OCI-LY1 (cell line): ENCODE results near the gene CCNL2.
"Not testable (repeated sequence)": the region's sequence is repeated elsewhere in the genome, so short reads cannot be mapped to it uniquely, and the experiment has no call there.

Source experiments
- EZH2 ChIP-seq: fragments of 200-600 bp; sonication (generic), shearing (Covaris generic); IDR thresholded peaks from 2 replicates; pipeline ENCODE4 v1.8.0; 2017; ENCODE audit warnings: borderline replicate concordance, mixed run types, mild to moderate bottlenecking, antibody characterized with exemption, low read length, moderate library complexity, mixed read lengths
- TF ChIP-seq, protein P1 (sequence below): fragments of 200-600 bp; sonication (generic), shearing (Covaris generic); IDR thresholded peaks from 2 replicates; pipeline ENCODE4 v1.5.1; 2017; ENCODE audit warnings: mild to moderate bottlenecking, antibody characterized with exemption, low read length, moderate library complexity, mixed read lengths

DNA sequence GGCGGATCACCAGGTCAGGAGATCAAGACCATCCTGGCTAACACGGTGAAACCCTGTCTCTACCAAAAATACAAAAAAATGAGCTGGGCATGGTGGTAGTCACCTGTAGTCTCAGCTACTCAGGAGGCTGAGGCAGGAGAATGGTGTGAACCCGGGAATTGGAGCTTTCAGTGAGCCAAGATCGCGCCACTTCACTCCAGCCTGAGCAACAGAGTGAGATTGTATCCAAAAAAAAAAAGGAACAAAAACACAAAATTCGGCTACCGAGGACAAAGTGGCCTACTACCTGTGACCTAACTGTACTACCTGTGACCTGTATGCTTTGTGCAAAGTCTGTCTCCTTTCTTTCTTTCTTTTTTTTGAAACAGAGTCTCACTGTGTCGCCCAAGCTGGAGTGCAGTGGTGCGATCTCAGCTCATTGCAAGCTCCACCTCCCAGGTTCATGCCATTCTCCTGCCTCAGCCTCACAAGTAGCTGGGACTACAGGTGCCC is 3.8 kb upstream of the CCNL2 start:
- TF ChIP-seq, protein P1, sequence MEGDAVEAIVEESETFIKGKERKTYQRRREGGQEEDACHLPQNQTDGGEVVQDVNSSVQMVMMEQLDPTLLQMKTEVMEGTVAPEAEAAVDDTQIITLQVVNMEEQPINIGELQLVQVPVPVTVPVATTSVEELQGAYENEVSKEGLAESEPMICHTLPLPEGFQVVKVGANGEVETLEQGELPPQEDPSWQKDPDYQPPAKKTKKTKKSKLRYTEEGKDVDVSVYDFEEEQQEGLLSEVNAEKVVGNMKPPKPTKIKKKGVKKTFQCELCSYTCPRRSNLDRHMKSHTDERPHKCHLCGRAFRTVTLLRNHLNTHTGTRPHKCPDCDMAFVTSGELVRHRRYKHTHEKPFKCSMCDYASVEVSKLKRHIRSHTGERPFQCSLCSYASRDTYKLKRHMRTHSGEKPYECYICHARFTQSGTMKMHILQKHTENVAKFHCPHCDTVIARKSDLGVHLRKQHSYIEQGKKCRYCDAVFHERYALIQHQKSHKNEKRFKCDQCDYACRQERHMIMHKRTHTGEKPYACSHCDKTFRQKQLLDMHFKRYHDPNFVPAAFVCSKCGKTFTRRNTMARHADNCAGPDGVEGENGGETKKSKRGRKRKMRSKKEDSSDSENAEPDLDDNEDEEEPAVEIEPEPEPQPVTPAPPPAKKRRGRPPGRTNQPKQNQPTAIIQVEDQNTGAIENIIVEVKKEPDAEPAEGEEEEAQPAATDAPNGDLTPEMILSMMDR: not testable (repeated sequence)
- not testable (repeated sequence) for TF ChIP-seq EZH2
